Measurements from ENCODE around the gene CNGA1. TPM values are rescaled to one million over a fixed set of nuclear protein-coding genes. Genes with fewer than 3 reads are reported as not detected.

The CNGA1 gene
- total RNA-seq, 3 donors from 2014 or later = 1.9 to 5.1 (median 2.3) TPM

DNA sequence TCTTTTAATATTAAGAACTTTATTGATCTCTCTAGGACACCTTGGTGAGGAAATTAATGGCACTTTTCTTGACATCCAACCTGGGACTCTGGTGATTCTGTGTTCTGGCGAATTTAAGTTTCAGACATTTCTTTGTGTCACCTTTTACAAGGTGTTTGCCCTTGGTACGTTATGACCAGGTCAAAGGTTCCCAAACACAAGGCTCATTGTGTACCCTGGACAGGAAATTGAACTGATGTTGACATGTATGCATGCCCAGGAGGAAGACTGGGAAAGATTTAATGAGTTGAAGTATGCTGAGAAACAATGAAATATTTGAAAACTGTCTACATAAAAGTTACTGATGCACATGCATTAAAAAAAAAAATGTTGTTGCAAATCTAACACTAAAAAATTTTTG lies 22.2 kb upstream of the CNGA1 start:
- Histone ChIP-seq H3K27me3 (no peaks in the 10 kb centered on the region), H3K9me3 (no peaks in the 10 kb centered on the region), H3K27ac (no peak overlapping the region), H3K4me3 (no peak overlapping the region), H3K4me1 (no peaks in the 10 kb centered on the region), H3K36me3 (no peaks in the 10 kb centered on the region)
- DNase-seq (ENCODE audit: low spot score in 2 of 2) = no peak
- intact Hi-C loops (cut with DNase I; ENCODE audit: low total_unique reads) = no loop called here
- no peak for TF ChIP-seq POLR2AphosphoS5 (IDR thresholded peaks at IDR 0.05)
- no peak for TF ChIP-seq POLR2A (IDR thresholded peaks at IDR 0.05)
- no peak for TF ChIP-seq CTCF (IDR thresholded peaks at IDR 0.05)

DNA sequence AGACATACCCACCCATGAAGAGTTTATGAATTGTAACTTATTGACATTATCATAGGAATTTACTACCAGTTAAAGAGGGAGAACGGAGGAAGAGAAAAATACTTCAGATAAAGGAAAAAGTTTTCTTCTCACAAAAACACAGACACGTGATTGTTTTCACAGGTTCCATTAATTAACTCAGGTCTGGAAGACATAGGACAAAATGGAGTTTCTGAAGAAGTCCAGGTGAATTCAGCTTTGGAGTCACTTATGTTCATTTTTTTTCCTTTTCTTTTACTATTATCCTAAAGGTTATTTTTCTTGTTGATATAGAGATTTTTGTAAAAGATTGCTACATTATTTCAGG lies 20.6 kb upstream of the CNGA1 start:
- Histone ChIP-seq H3K27me3 (no peaks in the 10 kb centered on the region), H3K4me3 (no peak overlapping the region), H3K36me3 (no peaks in the 10 kb centered on the region), H3K27ac (no peak overlapping the region), H3K9me3 (no peaks in the 10 kb centered on the region), H3K4me1 (no peaks in the 10 kb centered on the region)
- intact Hi-C loops (cut with DNase I; ENCODE audit: low total_unique reads) = no loop called here
- no peak for DNase-seq (ENCODE audit: low spot score in 2 of 2)
- no peak for TF ChIP-seq POLR2A (IDR thresholded peaks at IDR 0.05)
- TF ChIP-seq CTCF (IDR thresholded peaks at IDR 0.05) = no peak

- intact Hi-C loops (cut with DNase I; ENCODE audit: low total_unique reads) = no loop called here
Observed at GRCh38 chr4:48035952-48036351, 19.5 kb upstream of the CNGA1 start.

DNA sequence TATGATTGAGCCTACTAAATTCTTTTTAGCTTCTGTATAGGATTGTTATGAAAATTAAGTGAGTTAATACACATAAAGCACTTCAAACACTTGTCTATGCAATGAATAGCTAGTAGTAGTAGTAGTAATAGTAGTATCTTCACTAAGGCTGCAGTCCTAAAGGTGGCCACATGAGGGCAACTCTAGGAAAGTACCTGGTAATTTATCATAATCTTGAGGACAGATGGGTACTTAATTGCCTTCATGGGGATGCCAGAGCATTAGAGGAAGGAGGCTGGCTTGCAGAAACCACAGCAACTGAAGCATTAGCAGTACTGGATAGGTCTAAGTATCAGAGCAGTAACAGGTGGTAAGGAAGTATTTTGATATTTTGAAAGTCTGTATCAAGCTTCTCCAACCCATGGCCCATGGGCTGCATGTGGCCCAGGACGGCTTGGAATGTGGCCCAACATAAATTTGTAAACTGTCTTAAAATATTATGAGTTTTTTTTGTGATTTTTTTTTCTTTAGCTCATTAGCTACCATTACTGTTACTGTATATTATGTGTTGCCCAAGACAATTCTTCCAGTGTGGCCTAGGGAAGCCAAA lies 17.4 kb upstream of the CNGA1 start:
- H3K4me1 ChIP-seq = no peaks in the 10 kb centered on the region
- no peak overlapping the region for H3K27ac ChIP-seq
- no peak overlapping the region for H3K4me3 ChIP-seq
- H3K27me3 ChIP-seq = no peaks in the 10 kb centered on the region
- no peaks in the 10 kb centered on the region for H3K9me3 ChIP-seq
- TF ChIP-seq CTCF (IDR thresholded peaks at IDR 0.05) (peak in 2 of 3 donors; percentile 9 to 29), POLR2A (IDR thresholded peaks at IDR 0.05) (no peak)
- no peak for DNase-seq (ENCODE audit: low spot score in 2 of 2)
- intact Hi-C loops (cut with DNase I; ENCODE audit: low total_unique reads) = no loop called here
- no peaks in the 10 kb centered on the region for H3K36me3 ChIP-seq

More at GRCh38 chr4:48035952-48036351, 19.5 kb upstream of the CNGA1 start:
- Histone ChIP-seq H3K27ac (no peak overlapping the region), H3K9me3 (no peaks in the 10 kb centered on the region), H3K27me3 (no peaks in the 10 kb centered on the region), H3K4me3 (no peak overlapping the region), H3K36me3 (no peaks in the 10 kb centered on the region), H3K4me1 (no peaks in the 10 kb centered on the region)
- TF ChIP-seq CTCF (IDR thresholded peaks at IDR 0.05) (no peak), POLR2A (IDR thresholded peaks at IDR 0.05) (no peak), POLR2AphosphoS5 (IDR thresholded peaks at IDR 0.05) (no peak)
- DNase-seq (ENCODE audit: low spot score in 2 of 2) = no peak

- Histone ChIP-seq H3K36me3 (no peaks in the 10 kb centered on the region), H3K4me1 (no peaks in the 10 kb centered on the region), H3K27me3 (no peaks in the 10 kb centered on the region), H3K9me3 (no peaks in the 10 kb centered on the region), H3K27ac (no peak overlapping the region), H3K4me3 (no peak overlapping the region)
- DNase-seq (ENCODE audit: low spot score in 2 of 2) = no peak
- TF ChIP-seq POLR2A (IDR thresholded peaks at IDR 0.05) (no peak), POLR2AphosphoS5 (IDR thresholded peaks at IDR 0.05) (no peak), CTCF (IDR thresholded peaks at IDR 0.05) (no peak)
- intact Hi-C loops (cut with DNase I; ENCODE audit: low total_unique reads) = no loop called here
Observed at GRCh38 chr4:48033412-48033811, 16.9 kb upstream of the CNGA1 start.
